NCI-H1417 treated with DMSO at 0.1 percent for 48 hours (cell line): ENCODE data around the gene APOM.

Experiments
- DNase-seq: peaks from one replicate; lab custom pipeline; 2025; lab: John Stamatoyannopoulos, UW

Gene APOM

DNA sequence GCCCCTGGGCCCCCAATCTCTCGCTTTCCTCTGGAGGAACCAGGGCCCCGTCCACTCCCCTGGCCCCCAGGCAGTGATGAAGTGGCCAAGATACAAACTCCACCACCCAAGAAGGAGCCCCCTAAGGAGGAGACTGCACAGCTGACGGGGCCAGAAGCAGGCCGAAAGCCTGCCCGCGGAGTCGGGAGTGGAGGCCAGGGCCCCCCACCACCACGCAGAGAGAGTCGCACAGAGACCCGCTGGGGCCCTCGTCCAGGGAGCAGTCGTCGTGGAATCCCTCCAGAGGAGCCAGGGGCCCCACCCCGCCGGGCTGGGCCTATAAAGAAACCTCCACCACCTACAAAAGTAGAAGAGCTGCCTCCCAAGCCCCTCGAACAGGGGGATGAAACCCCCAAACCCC, 24.5 kb upstream of the APOM start:
- no peak for DNase-seq

DNA sequence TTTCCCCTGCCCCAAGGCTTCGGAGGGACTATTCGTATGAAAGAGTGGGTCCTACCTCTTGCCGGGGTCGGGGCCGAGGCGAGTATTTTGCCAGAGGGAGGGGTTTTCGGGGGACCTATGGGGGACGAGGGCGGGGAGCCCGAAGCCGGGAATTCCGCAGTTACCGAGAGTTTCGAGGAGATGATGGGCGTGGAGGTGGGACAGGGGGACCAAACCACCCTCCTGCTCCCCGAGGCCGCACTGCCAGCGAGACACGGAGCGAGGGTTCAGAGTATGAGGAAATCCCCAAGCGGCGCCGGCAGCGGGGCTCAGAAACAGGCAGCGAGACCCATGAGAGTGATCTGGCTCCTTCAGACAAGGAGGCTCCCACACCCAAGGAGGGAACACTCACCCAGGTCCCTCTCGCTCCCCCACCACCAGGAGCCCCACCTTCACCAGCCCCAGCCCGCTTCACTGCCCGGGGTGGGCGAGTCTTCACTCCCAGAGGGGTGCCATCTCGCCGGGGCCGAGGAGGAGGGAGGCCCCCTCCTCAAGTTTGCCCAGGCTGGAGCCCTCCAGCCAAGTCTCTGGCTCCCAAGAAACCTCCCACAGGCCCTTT, 23.9 kb upstream of the APOM start:
- DNase-seq: no peak

DNA sequence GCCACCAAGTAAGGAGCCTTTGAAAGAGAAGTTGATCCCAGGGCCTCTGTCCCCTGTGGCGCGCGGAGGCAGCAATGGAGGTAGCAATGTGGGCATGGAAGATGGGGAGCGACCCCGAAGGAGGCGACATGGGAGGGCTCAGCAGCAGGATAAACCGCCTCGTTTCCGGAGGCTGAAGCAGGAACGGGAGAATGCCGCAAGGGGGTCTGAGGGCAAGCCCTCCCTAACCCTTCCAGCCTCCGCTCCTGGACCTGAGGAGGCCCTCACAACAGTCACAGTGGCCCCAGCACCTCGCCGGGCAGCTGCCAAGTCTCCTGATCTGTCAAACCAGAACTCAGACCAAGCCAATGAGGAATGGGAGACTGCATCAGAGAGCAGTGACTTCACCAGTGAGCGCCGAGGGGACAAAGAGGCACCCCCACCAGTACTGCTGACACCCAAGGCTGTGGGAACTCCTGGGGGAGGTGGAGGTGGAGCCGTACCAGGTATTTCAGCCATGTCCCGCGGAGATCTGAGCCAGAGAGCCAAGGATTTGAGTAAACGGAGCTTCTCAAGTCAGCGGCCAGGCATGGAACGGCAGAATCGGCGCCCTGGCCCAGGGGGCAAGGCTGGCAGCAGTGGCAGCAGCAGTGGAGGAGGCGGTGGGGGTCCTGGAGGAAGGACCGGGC, 23.3 kb upstream of the APOM start:
- no peak for DNase-seq

DNA sequence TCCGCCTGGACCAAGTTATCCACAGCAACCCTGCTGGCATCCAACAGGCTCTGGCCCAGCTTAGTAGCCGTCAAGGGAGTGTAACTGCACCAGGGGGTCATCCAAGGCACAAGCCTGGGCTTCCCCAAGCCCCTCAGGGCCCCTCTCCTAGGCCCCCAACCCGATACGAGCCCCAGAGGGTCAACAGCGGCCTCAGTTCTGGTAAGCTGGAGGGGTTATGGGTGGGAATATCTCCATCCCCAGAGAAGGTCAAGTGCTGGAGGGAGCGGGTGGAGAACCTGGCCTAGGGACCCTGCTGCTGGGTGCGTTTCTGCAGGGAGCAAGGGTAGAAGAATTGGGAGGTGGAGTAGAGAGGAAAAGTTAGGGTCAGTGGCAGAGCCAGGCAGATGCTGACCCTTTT, 22.2 kb upstream of the APOM start:
- no peak for DNase-seq

DNA sequence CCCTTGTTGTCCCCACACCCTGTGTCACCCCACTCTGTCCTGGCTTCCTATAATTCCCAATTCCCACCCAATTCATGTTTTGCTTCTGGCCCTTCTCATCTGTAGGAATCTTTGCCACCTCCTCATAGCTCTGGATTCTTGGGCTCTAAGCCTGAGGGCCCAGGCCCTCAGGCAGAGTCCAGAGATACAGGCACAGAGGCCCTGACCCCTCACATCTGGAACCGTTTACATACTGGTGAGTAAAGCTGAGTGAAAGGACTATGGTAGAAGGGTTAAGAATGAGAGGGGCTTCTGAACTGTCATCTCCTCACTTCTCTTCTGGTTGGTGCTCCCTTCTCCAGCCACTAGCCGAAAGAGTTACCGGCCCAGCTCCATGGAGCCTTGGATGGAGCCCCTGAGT, 21.6 kb upstream of the APOM start:
- no peak for DNase-seq

- DNase-seq: no peak
Observed at GRCh38 chr6:31634969-31635575, 20.6 kb upstream of the APOM start.

DNA sequence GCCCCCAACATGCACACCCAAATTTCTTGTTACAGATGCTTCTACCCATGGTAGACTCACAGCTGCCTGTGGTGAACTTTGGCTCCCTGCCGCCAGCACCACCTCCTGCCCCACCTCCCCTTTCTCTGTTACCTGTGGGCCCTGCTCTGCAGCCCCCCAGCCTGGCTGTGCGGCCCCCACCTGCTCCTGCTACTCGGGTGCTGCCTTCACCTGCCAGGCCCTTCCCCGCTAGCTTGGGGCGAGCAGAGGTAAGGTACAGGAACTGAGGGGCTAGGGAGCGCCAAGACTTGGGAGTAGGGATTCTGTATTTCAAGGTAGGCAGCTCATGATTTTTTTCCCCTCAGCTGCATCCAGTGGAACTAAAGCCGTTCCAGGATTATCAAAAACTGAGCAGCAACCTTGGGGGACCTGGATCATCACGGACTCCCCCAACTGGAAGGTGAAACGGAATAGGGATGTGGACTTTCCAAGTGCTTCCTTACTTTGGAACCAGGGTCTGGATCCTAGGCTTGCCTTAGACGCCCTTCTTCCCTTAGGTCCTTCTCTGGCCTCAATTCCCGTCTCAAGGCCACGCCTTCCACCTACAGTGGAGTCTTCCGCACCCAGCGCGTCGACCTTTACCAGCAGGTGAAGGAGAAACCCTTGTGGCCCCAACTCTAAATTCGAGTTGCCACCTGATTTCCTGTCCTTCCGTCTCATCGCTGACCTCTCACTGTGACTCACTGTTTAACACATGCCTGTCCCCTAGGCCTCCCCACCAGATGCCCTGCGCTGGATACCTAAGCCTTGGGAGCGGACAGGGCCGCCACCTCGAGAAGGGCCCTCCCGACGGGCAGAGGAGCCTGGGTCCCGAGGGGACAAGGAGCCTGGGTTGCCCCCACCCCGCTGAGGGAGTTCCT, 18.7 kb upstream of the APOM start:
- no peak for DNase-seq

DNA sequence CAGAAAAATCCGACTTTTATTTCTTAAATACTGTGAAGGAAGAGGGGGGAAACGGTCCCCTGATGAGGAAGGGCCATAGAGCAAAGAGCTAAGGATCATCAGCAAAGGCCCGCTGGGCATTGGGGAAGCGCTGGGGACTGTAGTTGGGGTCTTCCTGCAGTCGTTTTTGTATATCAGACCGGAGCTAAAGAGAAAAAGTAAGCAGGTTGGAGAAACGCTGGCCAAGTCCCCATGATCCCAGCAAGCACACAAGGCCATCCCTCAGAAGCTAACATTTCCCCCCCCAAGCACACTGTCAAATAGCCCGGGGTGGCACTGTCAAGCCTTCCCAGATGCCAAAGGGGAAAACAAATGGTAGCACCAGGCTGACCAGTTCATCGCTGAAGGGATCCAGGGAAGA, 16.7 kb upstream of the APOM start:
- no peak for DNase-seq

DNA sequence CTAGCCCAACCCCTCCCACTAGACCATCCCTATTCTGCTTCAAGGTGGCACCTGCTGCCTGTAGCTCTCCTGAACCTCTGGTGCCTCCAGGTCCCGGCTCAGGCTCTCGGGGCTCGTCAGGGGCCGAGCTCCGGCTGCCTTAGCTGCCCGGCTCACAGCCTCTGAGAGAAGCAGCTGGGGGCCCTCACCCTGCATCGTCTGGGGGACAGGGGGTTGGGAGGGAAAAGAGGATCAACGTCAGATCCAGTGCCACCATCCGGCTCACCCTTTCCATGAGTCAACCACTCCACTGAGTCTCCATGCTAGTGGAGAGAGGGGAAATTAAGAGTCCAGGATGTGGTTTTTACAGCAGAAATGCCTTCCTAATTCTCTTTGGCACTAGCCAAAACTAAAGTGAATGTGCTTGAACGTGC, 16.2 kb upstream of the APOM start:
- no peak for DNase-seq

DNA sequence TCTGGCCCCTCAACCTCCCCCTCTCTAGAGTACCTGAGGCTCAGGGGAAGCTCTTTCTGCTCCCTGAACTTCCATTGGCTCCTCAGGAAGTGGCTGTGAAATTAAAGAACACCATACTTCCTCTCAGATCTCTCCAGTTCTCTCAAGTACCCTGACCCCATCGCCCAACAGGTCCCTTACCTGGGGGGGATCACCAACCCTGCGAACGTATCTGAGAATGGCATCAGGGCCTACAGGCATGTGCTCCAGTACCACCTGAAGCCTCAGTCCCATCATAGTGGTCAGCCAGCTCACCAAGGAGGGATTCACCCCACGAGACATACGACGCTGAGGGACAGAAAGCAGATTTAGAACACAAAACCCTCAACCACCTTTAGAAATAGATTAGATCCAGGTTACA, 15.1 kb upstream of the APOM start:
- no peak for DNase-seq

DNA sequence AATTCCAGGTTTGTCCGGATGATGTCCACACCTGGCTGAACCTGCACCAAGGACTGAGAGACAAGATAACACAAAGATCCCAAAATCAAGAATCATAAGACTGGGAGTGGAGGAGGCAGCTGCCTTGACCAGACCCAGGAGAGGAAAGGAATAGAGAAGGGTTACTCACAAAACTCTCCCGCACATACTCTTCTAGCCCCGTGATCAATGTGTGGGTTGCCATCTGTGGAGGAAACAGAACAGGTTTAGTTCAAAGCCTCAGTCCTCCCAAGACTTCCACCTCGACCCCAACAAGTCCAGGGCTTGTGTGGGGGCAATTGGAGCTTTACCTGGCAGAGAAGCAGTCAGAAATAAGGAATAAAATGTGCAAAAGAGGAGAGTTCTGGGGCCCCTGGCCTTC, 14.3 kb upstream of the APOM start:
- no peak for DNase-seq

GRCh38 chr6:31642798-31643570, 12.7 kb upstream of the APOM start:
- DNase-seq: no peak

GRCh38 chr6:31643818-31644454, 11.8 kb upstream of the APOM start:
- DNase-seq: no peak

DNA sequence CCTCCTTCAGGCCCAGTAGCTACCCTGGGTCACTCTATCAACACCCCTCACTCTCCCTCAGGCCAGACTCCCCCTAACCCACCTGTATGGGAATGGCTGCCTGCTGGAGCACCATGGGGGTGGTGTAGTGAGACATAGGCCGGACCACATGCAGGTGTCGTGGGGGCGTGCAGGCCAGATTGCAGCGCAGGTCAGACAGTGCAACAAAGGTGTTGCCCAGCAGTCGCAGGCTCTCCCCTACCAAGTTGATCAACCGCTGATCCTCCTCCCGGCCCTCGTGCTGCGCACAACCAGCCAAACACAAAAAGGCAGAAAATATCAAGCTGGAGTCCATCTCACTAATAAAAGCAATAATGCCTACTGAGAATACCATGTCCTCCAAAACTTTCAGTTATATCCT, 10.4 kb upstream of the APOM start:
- DNase-seq: no peak

- DNase-seq: peak; percentile 9
Observed at GRCh38 chr6:31651602-31652191, 4.0 kb upstream of the APOM start.

DNA sequence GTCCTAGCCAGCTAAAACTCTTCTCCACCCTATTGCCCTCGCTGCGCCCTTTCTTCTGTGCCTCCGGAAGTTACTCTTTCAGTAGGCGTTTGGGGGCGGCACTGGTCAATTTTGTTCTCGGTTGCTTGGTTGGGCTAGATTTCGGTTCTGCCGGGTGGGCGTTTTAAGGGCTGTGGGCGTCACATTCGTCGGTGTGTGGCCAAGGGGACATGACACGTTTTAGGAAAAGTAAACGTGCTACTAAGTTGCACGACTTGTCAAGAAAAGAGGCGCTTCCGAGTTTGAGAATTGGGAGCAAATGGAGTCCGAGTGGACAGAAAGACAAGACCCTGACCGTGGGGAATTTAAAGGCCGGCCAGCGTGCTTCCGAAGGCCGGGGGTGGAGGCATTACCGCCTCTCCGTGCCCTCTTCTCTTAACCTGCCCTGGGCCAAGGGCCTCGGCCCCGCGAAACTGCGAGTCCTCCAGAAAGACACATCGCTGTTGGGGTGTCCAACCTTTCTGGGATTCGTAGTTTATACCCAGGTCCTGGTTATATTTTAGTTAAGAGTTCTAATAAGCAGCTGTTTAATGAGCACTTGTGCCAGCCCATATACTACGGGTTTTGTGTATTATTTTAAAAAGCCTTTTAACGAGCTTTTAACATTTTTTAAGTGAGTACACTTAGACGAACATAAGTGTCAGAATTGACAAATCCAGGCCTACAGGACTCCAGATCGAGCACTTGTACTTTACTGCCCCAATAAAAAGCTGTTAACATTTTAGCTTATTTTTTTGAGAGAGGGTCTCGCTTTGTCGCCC, 2.6 kb upstream of the APOM start:
- no peak for DNase-seq

GRCh38 chr6:31654574-31655348, 933 bp upstream of the APOM start:
- no peak for DNase-seq

DNA sequence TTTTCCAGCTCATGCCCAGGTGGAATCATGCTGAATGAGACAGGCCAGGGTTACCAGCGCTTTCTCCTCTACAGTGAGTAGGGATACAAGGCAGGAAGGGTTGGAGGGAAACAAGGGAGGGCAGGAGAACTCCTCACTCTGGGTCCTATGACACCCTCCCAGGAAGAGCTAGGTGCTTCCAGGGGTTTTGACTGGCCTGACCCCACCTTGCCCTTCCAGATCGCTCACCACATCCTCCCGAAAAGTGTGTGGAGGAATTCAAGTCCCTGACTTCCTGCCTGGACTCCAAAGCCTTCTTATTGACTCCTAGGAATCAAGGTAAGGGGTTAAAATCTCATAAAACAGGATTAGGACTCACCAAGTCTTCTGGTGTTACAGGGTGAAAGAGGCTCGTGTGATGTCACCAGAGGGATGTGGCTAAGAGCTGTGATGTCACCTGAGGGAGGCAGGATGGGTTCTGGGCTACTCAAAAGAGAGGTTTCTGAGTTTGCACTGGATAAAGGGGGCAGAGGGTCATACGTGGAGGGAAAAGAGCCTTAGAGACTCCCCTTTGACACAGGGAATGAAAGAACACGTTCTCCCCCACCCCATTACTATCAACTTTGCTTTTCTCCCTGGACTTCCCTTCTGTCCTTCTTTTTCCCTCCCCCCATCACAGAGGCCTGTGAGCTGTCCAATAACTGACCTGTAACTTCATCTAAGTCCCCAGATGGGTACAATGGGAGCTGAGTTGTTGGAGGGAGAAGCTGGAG, 1.9 kb downstream of the APOM start:
- no peak for DNase-seq
